Tibial nerve (tissue), 4 donors: ENCODE data around the gene SLC4A3.

Source experiments
- CTCF ChIP-seq, 5 experiments: fragments of 200-600 bp in 3 of 5; fragments of 450-650 bp in 2 of 5; sonication (generic) in 3 of 5; IDR thresholded peaks; one replicate each; pipeline ENCODE4 v1.5.1; 2016 to 2019; ENCODE audit warnings: antibody characterized with exemption in 5 of 5, mild to moderate bottlenecking in 3 of 5, moderate library complexity in 2 of 5
- EP300 ChIP-seq, 2 donors: sonication (generic); formaldehyde crosslinking; IDR thresholded peaks; one replicate each; pipeline ENCODE4 v1.6.1; 2017; ENCODE audit warnings: antibody characterized with exemption in 2 of 2, mild to moderate bottlenecking in 1 of 2
- POLR2A ChIP-seq, 2 donors: fragments of 450-650 bp; IDR thresholded peaks; one replicate each; pipeline ENCODE4 v1.6.1; 2017; ENCODE audit warnings: antibody characterized with exemption in 2 of 2, mild to moderate bottlenecking in 2 of 2, moderate library complexity in 2 of 2

GRCh38 chr2:219614076-219614860 lies 13.2 kb upstream of the SLC4A3 start:
- TF ChIP-seq CTCF (IDR thresholded peaks at IDR 0.05) (no peak), POLR2A (IDR thresholded peaks at IDR 0.05) (no peak), EP300 (IDR thresholded peaks at IDR 0.05) (no peak)
